Activated T-helper 2 cell treated with anti-CD3 and anti-CD28 coated beads, Interferon-gamma antibody, Interleukin-2, Interleukin-4, amounts not matched to agents 10 μg/mL and 5 μg/mL and 100 μg/mL, durations not matched to agents 14 hours and 24 hours and 36 hours (primary cell): Measurements from ENCODE around the gene TST. TPM values are rescaled to one million over a fixed set of nuclear protein-coding genes. Genes with fewer than 3 reads are reported as not detected.
"Not testable (repeated sequence)": the region's sequence is repeated elsewhere in the genome, so short reads cannot be mapped to it uniquely, and the experiment has no call there.

ENCODE experiments used
- DNase-seq: peaks from one replicate; pipeline ENCODE4 v3.0.0; 2021; ENCODE audit warnings: low spot score
- H3K27ac Mint-ChIP-seq: one replicate; pipeline ENCODE4 v1.8.0; 2021; ENCODE audit warnings: mixed read lengths
- H3K27me3 Mint-ChIP-seq: one replicate; pipeline ENCODE4 v1.8.0; 2021; ENCODE audit warnings: low read depth, mixed read lengths
- H3K36me3 Mint-ChIP-seq: one replicate; pipeline ENCODE4 v1.8.0; 2021; ENCODE audit warnings: low read depth, mixed read lengths
- H3K4me1 Mint-ChIP-seq: one replicate; pipeline ENCODE4 v1.8.0; 2021; ENCODE audit warnings: low read depth, mixed read lengths
- H3K4me3 Mint-ChIP-seq: one replicate; pipeline ENCODE4 v1.8.0; 2021; ENCODE audit warnings: low read depth, mild to moderate bottlenecking, moderate library complexity, mixed read lengths
- H3K9me3 Mint-ChIP-seq: one replicate; pipeline ENCODE4 v1.8.0; 2021; ENCODE audit warnings: mixed read lengths
- intact Hi-C: fragments of 100-400 bp; cut with micrococcal nuclease; formaldehyde crosslinking; loops from one replicate; pipeline ENCODE4 v1.15.1; 2023
- total RNA-seq: library from RNA; stranded (reverse); gene quantifications from 2 replicates; pipeline ENCODE4 v1.2.3, GENCODE V29; 2022

TST gene
- total RNA-seq, 1 donor from 2014 or later = 15.2 TPM

DNA sequence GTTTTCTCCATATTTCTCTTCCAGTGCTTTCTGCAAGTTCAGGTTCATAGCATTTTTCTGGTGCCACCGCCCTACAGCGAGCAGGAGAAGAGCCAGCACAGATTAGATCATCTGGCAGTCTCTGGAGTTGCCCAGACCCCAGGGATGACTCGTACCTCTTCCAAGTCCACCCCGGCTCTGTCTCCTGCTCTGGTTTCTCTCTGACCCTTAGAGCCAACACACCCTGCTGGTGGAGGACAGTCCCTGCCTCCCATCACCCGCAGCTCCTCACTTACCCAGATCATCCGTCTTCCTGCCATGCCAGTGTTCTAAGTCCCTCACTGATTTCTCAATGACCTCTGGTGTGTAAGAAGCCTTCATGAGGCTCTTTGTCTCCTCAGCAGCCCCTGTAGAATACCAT, 28.0 kb downstream of the TST start:
- Mint-ChIP-seq H3K9me3 (peaks cover 9% of the 10 kb centered on the region), H3K27ac (no peak overlapping the region), H3K4me1 (no peaks in the 10 kb centered on the region), H3K4me3 (no peak overlapping the region), H3K36me3 (peaks cover 3% of the 10 kb centered on the region), H3K27me3 (peaks cover 30% of the 10 kb centered on the region)
- no peak for DNase-seq
- intact Hi-C loops = no loop called here

DNA sequence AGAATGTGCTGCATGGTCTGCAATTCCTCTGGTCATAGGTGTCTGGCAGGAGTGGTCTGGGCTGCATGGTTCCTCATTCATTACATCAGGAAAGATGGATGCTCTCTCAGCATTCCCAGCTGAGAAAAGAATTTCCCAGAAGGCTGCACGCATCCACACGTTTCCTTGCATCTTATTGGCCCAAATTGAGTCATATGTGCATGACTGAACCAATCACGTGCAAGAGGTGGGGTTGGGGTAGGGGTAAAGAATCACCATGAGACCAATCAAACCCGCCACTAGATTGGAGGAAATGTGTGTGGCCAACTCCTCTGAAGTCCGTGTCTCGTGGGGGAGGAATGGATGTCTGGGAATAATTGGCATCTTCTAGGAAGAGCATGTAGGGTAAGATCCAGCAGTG, 28.8 kb downstream of the TST start:
- H3K9me3 Mint-ChIP-seq = peaks cover 17% of the 10 kb centered on the region
- no peak overlapping the region for H3K27ac Mint-ChIP-seq
- H3K4me1 Mint-ChIP-seq = no peaks in the 10 kb centered on the region
- peaks cover 5% of the 10 kb centered on the region for H3K36me3 Mint-ChIP-seq
- H3K4me3 Mint-ChIP-seq = no peak overlapping the region
- intact Hi-C loops = no loop called here
- no peak for DNase-seq
- peaks cover 28% of the 10 kb centered on the region for H3K27me3 Mint-ChIP-seq

DNA sequence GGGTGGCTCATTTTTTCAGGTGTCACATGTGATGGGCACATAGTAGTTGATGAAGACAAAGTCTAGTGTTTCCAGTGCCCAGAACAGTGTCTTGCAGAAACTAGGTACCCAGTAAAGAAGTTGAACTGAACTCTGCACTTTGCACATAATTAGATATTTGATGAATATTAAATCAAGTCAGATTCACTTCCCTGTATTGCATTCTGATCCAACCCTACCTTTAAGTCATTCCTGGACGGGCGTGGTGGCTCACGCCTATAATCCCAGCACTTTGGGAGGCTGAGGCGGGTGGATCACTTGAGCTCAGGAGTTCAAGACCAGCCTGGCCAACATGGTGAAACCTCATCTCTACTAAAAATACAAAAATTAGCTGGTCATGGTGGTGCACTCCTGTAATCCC, 30.2 kb downstream of the TST start:
- peaks cover 24% of the 10 kb centered on the region for H3K27me3 Mint-ChIP-seq

DNA sequence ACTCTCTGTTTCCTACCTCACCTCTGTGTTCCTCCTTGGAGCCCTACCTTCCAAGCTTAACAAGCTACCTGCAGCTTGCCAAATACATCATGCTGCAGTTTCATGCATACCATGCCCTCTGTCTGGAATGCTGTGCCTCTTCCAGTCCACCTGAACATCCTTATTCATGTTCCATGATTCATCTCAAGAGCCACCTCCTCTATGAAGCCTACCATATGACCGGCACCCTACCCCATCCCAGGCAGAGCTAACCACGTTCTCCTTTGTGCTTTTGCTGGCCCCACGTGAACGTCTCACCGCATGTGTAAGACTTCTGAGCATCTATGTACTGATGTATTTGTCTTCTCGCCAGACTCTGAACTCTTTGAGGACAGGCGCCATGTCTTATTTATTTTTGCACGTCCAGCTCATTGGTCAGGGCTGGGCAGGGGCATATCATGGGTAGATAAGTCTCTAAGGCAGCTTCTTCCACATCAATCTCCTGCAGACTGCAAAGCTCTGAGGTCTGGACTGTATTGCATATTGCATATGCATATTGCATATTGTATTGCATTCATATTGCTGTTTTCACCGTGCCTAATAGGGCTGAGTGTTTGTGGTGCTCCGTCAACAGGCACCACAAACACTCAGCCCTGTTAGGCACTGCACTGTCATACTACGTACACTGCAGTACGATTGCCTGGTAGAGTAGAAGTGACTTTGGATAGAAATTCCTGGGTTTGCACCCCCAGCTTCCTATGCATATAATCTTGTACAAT, 31.0 kb downstream of the TST start:
- no peaks in the 10 kb centered on the region for H3K4me1 Mint-ChIP-seq
- H3K27ac Mint-ChIP-seq = no peak overlapping the region
- peaks cover 23% of the 10 kb centered on the region for H3K27me3 Mint-ChIP-seq
- no peak for DNase-seq
- H3K36me3 Mint-ChIP-seq = peaks cover 5% of the 10 kb centered on the region
- intact Hi-C loops = no loop called here
- no peak overlapping the region for H3K4me3 Mint-ChIP-seq
- peaks cover 20% of the 10 kb centered on the region for H3K9me3 Mint-ChIP-seq

More for the DNA sequence above, 30.2 kb downstream of the TST start:
- H3K4me1 Mint-ChIP-seq, H3K4me3 Mint-ChIP-seq, H3K27ac Mint-ChIP-seq, H3K36me3 Mint-ChIP-seq, DNase-seq, intact Hi-C loops: not testable (repeated sequence)
- peaks cover 20% of the 10 kb centered on the region for H3K9me3 Mint-ChIP-seq

DNA sequence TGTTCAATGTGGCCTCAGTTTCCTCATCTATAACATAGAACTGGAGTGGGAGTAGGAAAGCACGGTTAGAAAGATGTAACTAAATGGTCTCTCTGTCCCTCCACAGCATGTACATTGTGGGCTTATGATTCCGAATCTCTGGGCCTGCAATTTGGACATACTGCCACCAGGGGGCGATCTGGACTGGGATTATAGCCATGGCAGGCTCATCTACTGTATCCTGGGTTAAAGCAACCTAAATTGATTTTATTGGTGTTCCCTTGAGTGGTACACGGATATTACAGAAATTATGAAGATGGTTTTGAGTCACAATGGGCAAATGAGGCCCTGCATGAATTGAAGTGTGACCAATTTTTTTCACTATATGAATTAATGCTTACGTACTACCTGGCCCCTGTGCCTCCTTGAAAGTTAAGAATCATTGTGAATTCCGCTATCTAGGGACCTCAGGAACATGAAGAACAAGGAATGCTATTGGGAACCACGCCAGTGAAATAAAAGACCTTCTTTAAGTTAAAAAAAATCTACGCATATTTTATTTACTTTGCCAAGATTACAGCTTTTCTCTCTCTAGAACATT, 32.9 kb downstream of the TST start:
- H3K27ac Mint-ChIP-seq = no peak overlapping the region
- peaks cover 20% of the 10 kb centered on the region for H3K9me3 Mint-ChIP-seq
- peaks cover 5% of the 10 kb centered on the region for H3K36me3 Mint-ChIP-seq
- intact Hi-C loops = no loop called here
- no peaks in the 10 kb centered on the region for H3K4me1 Mint-ChIP-seq
- DNase-seq = no peak
- no peak overlapping the region for H3K4me3 Mint-ChIP-seq
- H3K27me3 Mint-ChIP-seq = peaks cover 18% of the 10 kb centered on the region

DNA sequence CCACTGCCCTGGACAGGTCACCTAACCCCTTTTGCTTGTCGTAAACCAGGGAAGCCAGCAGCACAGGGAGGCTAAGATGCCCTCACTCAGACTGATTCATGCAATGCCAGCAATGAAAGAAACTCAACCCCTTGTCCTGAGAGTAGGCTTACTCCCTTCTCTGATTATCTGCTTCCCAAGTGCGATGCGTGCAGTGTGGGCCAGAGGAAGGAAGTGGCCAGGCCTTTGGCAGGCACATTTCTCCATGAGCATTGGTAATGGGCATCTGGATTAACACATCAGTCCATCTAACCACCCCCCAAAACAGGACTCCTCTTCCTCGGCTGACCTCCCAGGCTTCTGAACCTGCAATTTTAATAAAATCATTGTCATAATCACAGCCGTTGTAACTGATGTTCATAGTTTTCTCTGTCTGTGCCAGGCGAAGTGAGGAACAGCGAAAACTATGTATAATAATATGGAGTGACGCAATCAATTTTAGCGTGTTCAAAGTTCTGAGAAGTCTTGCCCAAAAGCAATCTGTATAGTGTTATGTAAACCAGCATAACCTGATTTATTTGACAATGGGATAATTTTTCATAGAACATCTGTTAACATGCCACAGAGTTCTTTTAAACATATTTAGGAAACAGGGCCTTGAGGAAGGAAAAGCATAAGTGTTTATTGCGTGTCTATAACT, 33.9 kb downstream of the TST start:
- H3K4me3 Mint-ChIP-seq = no peak overlapping the region
- no peaks in the 10 kb centered on the region for H3K4me1 Mint-ChIP-seq
- H3K9me3 Mint-ChIP-seq = peaks cover 20% of the 10 kb centered on the region

DNA sequence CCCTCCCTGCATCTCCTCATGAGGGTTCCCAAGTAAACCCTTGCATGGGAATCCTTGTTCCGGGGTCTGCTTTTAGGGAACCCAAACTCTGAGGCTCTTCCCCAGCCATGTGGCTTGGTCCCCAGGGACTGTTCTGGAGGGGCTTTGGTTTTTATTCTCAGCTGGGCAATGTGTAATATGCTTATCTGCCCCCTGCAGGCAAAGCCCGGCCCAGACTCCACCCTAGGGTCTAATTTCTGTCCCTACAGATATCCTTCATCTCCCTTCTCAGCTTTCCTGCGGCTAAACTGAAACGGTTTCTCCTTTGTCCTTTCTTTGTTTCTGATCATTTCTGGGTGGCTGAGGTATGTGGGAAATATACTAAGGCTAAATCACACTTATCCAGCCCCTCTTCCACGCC, 37.1 kb downstream of the TST start:
- Mint-ChIP-seq H3K4me1 (peaks cover 8% of the 10 kb centered on the region), H3K9me3 (peaks cover 19% of the 10 kb centered on the region), H3K36me3 (peaks cover 5% of the 10 kb centered on the region), H3K4me3 (no peak overlapping the region), H3K27me3 (no peaks in the 10 kb centered on the region), H3K27ac (no peak overlapping the region)
- no peak for DNase-seq
- intact Hi-C loops = loop anchor here (1.0 kb wide), 1 partner anchor 200 kb away; no protein-coding TSS in a partner anchor

More for the DNA sequence above, 33.9 kb downstream of the TST start:
- intact Hi-C loops = no loop called here
- peaks cover 5% of the 10 kb centered on the region for H3K36me3 Mint-ChIP-seq
- H3K27ac Mint-ChIP-seq = no peak overlapping the region
- H3K27me3 Mint-ChIP-seq = peaks cover 13% of the 10 kb centered on the region
- DNase-seq = no peak

DNA sequence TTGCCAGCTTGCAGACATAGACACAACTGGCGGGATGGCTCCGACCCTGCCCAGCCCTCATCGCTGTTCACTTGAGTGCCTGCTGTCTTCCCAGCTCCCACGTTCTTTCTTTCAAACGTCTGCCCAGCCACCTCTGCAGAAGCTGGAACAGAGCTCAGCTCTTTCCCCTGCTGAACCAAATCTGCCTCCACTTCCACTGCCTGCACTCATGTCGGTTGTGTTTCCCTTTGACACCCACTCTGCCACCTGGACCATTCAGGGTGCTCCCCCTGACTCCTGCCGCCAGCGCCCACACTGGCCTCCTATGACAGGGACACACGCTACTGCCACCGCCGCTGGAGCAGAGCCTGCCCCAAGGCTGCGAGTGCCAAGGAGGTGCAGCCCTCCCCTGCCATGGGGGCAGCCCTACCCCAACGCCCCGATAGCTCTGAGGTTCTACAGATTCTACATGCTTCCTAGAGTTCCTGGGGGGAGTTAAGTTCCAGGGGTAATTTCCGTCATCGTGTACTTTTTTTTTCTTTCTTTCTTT, 37.9 kb downstream of the TST start:
- Mint-ChIP-seq H3K36me3 (peaks cover 3% of the 10 kb centered on the region), H3K4me3 (no peak overlapping the region)
- intact Hi-C loops = no loop called here

DNA sequence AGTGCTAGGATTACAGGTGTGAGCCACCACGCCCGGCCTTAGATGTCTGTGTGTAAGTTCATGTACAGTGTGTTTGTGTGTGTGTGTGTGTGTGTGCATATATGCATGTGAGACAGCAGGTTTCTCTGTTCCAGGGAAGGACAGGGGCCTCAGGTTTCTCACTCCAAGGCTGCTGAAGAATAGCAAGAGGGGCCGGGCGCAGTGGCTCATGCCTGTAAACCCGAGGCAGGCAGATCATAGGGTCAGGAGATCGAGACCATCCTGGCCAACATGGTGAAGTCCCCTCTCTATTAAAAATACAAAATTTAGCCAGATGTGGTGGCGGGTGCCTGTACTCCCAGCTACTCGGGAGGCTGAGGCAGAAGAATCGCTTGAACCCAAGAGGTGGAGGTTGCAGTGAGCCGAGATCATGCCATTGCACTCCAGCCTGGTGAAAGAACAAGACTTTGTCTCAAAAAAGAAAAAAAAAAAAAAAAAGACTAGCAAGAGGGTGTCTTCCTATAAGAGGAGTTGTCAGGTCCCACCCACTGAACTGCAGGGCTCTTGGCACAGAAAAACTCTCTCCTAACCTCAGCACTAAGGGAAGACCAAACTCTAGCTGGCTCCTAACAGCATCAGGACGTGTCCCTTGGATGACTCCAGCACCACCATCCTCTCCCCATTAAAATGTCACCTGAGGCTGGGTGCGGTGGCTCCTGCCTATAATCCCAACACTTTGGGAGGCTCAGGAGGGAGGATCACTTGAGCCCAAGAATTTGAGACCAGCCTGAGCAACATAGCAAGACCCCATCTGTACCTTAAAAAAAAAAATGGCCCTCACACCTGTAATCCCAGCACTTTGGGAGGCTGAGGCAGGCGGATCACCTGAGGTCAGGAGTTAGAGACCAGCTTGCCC, 40.0 kb downstream of the TST start:
- Mint-ChIP-seq H3K36me3 (no peaks in the 10 kb centered on the region), H3K4me1 (peaks cover 8% of the 10 kb centered on the region), H3K27ac (no peak overlapping the region), H3K9me3 (no peaks in the 10 kb centered on the region), H3K4me3 (no peak overlapping the region), H3K27me3 (no peaks in the 10 kb centered on the region)
- DNase-seq = no peak
- intact Hi-C loops = loop anchor here (5.0 kb wide), 2 partner anchors 107 to 218 kb away; no protein-coding TSS in a partner anchor

More for the DNA sequence above, 37.9 kb downstream of the TST start:
- peaks cover 11% of the 10 kb centered on the region for H3K9me3 Mint-ChIP-seq
- H3K27me3 Mint-ChIP-seq = no peaks in the 10 kb centered on the region
- H3K4me1 Mint-ChIP-seq = peaks cover 8% of the 10 kb centered on the region
- DNase-seq = no peak
- H3K27ac Mint-ChIP-seq = no peak overlapping the region

DNA sequence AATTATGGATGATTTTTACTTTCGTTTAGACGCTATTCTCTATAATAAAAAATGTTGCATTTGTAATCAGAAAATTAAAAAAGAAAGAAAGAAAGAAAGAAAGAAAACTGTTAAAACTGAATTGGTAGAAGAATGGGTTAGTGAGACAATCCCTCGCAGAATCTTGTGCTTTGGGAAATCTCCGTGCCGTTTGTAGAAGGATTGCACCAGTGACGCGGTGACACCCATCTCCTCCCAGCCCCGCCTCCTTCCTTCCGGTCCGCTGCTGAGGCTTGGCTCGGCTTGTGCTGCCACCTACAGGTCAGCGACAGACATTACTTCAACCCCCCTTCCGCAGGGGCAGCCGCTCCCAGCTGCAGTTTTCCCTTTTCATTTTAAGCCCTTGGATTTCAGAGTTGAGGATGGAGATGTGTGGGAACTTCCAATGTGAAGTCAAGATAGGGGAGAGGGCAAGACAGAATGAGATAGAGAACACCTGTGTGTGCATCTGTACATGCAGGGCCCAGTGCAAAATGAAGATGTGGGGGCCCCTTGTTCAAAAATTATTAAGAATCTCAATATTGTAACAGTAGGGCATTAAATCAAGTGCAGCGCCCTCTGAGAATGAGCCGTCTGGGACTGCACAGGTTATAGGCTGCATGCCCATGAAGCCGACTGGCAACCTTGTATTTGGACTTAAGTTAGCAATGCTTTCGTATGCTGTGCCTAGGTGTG, 41.1 kb downstream of the TST start:
- intact Hi-C loops = loop anchor here (1.0 to 5.0 kb wide), 5 partner anchors 106 to 432 kb away; no protein-coding TSS in a partner anchor
- Mint-ChIP-seq H3K4me1 (peaks cover 8% of the 10 kb centered on the region), H3K27me3 (no peaks in the 10 kb centered on the region), H3K9me3 (no peaks in the 10 kb centered on the region), H3K27ac (peak overlapping the region; percentile 84), H3K4me3 (peak overlapping the region; percentile 83), H3K36me3 (no peaks in the 10 kb centered on the region)
- DNase-seq = peak; percentile 84

DNA sequence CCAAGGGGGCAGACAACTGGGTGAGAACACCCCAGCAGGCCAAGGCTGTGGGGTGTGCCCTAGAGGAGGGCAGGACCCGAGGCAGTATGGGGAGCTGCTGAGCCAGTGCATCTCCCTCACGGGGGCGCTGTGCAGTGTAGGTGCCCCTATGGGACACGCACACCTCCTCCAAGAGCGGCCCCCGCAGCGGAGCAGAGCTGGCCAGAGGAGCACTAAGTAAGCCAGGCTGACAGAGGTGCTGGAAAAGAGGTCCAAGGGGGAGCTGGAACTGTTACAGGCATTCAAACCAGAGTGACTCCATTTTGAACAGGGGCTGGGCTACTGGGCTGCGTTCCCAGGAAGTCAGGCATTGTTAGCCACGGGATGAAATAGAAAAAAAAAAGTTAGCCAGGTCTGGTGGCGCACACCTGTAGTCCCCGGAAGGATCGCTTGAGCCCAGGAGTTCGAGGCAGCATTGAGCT, 41.8 kb downstream of the TST start:
- no peaks in the 10 kb centered on the region for H3K9me3 Mint-ChIP-seq
- no peaks in the 10 kb centered on the region for H3K36me3 Mint-ChIP-seq
- intact Hi-C loops = loop anchor here (5.0 kb wide), 2 partner anchors 105 to 220 kb away; no protein-coding TSS in a partner anchor
- no peaks in the 10 kb centered on the region for H3K27me3 Mint-ChIP-seq
- peak overlapping the region; percentile 84 for H3K27ac Mint-ChIP-seq
- peak; percentile 63 for DNase-seq
- H3K4me3 Mint-ChIP-seq = peak overlapping the region; percentile 83
- H3K4me1 Mint-ChIP-seq = peaks cover 8% of the 10 kb centered on the region
